Measurements from ENCODE around the gene L3MBTL2.
"Not testable (repeated sequence)": the region's sequence is repeated elsewhere in the genome, so short reads cannot be mapped to it uniquely, and the experiment has no call there.

The L3MBTL2 gene

DNA sequence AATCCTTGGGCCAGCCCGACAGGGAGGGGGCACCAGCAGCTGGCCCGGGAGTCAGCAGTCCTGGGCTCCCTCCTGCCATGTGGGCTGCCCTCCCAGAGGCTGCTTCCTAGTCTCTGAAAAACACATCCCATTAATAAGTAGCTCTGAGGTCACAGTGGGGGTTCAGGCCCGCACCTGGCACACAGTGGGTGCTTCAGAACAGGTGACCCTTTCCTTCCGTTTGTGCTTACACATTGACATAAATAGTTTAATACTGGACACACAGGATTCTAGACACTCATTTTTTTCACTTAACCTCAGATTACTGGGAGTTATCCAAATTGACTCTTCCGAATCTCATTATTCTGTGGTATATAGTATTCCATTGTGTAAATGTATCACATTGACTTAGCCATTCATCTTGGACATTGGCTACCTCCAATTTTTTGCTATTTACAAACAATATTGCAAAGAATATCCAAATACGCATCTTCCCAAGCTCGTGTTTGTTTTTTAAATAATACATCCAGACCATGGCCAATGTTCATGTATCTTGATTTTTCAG, 36.1 kb downstream of the L3MBTL2 start:
- no peak for DNase-seq (ENCODE audit: low spot score)

DNA sequence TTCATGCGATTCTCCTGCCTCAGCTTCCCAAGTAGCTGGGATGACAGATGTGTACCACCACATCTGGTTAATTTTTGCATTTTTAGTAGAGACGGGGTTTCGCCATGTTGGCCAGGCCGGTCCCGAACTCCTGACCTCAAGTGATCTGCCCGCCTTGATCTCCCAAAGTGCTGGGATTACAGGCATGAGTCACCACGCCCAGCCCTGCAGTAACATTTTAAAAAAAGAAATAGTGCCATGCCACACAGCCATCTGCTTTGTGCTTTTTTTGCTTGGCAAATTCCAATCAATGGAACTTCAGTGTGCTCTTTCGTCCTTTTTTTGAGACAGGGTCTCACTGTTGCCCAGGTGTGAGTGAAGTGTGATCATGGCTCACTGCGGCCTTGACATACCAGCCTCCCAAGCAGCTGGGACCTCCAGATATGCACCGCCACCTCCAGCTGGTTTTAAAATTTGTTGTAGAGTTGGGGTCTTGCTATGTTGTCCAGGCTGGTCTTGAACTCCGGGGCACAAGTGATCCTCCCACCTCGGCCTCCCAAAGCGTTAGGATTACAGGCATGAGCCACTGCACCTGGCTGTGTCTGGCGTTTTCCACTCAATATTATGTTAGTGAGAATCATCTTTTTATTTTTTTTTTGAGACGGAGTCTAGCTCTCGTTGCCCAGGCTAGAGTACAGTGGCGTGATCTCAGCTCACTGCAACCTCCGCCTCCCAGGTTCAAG, 37.4 kb downstream of the L3MBTL2 start:
- DNase-seq (ENCODE audit: low spot score), result no peak

DNA sequence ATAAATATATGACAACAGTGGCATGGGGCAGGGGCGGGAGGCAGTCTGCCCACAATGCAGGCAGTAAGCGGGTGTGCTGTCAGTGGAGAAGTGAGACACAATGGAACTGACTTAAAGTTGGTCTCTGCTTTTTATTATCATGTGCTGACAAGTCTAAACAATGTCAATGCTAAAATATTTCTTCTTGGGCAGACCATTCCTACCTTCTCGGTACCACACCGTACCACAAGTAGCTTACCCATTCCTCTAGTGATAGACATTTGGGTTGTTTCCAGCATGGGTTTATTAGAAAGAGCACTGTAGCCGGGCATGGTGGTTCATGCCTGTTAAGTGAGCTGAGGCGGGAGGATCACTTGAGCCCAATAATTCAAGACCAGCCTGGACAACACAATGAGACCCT, 38.2 kb downstream of the L3MBTL2 start:
- DNase-seq (ENCODE audit: low spot score), result no peak

DNA sequence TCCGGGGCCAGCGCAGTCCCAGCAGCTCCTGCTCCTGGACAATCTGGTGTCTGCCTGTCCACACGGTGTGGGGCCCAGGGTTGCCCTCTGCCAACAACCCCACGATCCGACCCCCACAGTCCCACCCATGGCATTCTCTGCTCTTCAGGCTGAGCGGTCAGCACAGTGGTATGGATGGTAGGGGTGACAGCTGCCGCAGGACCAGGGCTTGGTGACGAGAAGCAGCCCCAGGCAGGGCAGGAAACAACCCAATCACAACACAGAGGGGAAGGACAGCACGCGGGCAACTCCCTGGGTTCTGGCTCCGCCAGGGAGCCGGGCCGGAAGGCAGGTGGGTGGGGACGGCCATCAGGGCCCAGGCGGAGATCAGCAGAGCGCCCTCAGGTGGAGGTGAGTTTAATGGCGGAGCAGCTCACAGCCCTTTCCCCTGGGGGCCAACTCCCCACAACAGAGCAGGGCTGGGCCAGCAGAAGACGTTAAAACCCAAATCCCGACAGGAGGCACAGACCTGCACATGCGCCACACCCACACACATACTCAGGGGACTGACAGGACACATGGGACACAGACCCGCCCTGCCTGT, 40.9 kb downstream of the L3MBTL2 start:
- DNase-seq (ENCODE audit: low spot score), result no peak

DNA sequence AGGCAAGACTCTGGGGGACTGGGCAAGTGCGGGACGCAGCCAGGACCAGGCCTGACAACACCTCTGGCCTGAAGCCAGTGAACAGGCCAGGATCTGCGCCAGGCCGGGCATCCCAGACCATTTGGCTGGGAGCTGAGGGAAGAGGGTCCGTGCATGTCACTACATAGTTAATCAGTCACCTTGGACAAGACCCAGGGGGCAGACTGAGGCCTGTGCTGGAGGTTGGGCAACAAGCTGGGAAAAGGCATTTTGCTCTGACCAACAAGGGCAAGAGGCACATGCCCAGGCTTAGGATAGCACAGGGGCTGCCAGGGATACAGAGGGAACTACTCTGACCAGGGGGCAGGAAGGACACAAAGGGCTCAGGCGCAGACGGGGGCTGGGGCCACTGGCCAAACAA, 42.6 kb downstream of the L3MBTL2 start:
- no peak for DNase-seq (ENCODE audit: low spot score)

DNA sequence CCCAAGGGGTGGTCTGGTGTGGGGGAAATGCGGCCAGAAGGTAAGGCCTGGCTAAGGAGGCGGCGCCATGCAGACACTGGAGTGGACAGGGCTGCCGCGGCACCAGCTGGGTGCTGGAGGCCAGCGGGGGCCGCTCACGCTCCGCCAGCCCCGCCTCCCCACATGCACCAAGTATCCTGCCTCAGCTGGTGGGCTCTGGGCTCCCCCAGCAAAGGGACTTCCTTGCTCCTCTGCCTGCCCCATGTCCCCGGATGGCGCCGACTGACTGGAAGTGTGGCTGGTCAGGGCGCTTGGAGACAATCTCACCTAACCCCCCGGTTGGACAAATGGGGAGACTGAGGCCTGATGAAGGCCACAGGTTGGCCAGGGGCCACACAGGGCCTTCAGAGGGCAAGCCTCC, 43.2 kb downstream of the L3MBTL2 start:
- no peak for DNase-seq (ENCODE audit: low spot score)

DNA sequence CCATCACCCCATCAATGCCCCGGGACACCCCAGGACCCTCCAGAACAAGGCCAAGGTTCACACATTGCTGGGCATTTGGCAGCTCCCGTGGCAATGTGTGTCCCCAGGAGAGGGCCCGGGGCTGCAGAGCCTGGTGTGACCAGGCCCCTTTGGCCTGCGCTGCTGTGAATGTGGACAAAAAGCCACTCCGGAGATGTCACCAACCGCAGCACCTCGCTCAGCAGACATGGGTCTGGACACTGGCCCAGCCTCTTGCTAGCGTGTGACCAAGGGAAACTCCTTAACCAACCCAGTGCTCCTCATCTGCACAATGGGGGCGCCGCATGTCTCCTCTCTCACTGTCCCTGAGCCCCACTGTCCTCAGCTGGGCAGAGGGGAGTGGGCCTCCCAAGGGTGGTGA, 43.6 kb downstream of the L3MBTL2 start:
- DNase-seq (ENCODE audit: low spot score), result no peak

DNA sequence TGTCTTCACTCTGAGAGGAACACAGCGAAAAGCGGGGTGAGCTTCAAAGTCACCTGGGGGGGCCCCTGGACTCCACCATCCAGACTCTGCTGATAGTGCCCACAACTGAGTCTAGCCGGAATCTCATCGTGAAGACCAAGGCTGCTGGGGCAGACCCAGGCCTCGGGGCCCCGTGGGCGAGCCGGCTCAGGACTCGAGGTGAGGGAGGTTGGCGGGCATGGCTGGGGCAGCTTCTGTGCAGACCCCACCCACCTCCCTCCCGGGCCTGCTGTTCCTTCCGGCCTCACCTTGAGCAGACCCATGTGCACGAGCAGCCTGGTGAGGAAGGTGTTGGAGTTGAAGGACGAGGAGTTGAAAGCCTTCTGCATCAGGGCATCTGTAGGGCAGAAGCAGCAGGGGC, 44.3 kb downstream of the L3MBTL2 start:
- DNase-seq (ENCODE audit: low spot score), result no peak

DNA sequence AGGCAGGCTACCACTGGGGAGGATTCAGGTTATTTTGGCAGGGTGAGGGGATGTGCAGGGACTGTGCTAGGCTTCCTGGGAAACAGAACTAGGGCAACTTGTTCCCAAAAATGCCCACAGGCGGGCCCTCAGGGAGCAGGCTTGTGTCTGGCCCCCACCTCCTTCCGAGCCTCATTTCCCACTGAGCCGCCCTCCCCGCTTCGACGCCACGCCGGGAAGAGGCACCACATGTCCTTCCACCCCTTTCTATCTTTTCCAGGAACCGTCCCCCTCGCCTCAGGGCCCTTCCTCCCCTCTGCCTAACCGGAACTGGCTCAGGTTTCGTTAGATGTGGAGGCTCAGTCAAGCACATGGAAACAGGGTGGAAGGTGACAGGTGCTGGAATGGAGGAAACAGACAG, 45.0 kb downstream of the L3MBTL2 start:
- DNase-seq (ENCODE audit: low spot score), result no peak

DNA sequence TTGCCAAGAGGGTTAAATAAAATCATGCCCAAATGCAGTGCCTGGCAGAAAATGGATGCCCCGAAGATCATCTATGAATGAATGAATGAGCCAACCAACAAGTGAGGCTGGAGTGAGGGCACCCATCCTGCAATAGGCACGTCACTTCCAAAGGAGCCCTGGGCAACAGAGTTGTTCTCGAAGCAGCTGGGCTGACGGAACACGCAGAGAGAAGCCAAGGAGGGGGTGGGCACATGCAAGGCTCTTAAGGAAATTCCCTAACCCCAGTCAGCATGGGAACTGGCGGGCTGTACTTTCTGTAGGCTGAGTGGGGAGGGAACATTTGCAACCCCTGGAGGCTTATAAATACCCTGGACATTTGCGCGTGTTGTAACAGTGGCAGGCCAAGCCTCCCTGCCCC, 47.3 kb downstream of the L3MBTL2 start:
- DNase-seq (ENCODE audit: low spot score), result no peak

DNA sequence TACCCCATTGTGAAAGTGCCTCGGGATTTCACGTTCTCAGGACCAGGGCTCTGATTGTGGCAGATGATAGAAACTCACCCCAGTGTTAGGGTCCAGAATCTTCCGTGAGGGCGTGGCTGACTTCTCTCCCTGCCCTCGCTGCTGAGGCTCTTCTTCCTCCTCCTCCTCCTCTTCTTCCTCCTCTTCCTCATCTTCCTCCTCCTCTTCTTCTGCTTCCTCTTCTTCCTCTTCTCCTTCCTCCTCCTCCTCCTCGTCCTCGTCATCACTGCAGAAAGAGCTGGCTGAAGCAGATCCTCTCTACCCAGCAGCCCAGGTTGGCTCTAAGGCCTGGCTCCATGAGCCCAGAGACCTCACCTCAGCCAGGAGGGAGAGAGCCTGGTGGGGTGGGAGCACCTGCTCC, 49.1 kb downstream of the L3MBTL2 start:
- DNase-seq (ENCODE audit: low spot score), result no peak

DNA sequence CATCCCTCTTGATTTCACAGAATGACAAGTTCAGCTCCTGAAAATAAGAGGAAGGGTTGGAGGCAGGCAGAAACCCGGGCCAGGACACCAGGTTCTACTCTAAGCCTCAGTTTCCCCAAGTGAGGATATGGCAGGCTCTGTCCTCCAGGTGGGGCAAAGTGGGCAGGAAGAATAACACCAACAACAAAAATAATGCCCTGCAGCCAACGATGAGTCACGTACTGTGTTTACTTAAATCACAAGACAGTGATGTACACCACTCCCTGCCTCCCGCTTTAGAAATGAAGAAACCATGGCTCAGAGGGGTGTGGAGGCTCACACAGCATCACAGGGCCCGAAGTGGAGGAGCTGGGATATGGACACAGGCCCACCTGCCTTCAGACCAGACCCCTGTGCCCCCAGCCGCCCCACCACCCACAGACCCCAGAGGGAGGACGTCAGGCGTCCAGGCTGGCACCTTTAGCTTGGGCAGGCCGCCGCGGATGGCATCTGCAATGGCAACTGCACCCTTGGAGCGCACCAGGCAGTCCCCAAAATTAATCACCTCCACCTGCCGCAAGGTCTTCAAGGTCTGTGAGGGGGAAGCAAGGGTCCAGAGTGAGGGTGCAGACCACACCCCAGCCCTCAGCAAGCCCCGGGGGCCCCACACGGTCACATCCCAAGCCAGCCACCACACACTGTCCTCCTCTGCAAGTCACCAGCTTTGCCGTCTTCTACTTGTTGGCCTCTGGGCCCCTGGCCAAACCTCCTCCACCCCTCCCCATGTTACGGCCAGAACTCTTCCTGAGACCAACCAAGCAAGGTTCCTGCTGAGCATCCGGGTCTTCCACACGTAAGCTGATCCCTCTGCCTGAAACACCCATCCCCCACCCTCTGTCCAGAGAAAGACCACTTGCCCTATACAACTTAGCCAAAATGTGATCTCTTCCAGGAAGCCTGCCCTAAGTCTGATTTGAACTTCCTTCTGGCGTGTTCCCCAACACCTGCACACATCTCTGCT, 51.4 kb downstream of the L3MBTL2 start:
- DNase-seq (ENCODE audit: low spot score), result peak; percentile 60

DNA sequence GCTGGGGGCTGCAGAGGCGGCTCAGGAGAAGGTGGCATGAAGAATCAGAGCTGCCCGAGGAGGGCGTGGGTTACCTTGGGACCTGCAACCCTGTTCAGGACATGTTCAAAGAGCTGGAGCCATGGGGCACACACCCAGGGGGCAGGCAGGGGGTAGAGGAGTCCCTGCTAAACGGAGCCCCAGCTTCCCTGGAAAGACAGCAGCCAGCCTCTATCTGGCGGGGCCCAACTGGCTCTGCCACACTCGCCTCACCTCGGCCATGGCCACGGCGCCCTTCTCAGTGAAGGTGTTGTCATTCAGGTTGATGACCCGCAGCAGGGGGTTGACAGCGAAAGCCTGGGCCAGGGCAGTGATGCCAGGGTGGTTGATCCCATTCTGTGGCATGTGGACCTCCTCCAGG, 52.6 kb downstream of the L3MBTL2 start:
- no peak for DNase-seq (ENCODE audit: low spot score)

DNA sequence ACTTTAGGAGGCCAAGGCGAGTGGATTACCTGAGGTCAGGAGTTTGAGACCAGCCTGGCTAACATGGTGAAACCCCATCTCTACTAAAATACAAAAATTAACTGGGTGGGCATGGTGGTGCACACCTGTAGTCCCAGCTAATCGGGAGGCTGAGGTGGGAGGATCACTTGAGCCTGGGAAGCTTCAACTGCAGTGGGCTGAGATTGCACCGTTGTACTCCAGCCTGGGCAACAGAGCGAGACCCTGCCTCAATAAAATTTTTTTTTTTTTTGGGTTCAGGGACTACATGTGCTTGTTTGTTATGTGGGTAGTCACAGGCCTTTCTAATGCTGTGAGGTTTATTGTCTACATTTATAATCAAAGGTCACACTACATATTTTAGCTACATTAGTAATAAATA, 54.6 kb downstream of the L3MBTL2 start:
- not testable (repeated sequence) for DNase-seq (ENCODE audit: low spot score)

DNA sequence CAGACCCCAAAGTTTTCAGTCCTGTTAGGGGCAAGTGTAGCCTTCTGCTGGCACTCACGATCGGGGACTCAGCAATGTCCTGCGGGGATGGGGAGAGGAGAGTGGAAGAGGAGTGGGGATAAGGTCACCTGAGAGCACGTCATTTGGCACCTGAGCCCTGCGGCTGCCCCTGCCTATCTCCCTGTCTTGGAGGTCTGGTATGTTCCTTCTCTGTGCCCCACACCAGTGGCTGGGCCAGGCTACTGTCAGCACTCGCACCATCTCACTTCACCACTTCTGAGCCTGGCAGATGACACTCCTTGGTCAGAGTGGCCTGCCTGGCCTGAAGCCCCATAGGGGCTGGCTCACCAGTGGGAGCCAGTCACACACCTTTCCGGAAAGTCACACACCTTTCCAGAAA, 55.8 kb downstream of the L3MBTL2 start:
- DNase-seq (ENCODE audit: low spot score), result no peak

DNA sequence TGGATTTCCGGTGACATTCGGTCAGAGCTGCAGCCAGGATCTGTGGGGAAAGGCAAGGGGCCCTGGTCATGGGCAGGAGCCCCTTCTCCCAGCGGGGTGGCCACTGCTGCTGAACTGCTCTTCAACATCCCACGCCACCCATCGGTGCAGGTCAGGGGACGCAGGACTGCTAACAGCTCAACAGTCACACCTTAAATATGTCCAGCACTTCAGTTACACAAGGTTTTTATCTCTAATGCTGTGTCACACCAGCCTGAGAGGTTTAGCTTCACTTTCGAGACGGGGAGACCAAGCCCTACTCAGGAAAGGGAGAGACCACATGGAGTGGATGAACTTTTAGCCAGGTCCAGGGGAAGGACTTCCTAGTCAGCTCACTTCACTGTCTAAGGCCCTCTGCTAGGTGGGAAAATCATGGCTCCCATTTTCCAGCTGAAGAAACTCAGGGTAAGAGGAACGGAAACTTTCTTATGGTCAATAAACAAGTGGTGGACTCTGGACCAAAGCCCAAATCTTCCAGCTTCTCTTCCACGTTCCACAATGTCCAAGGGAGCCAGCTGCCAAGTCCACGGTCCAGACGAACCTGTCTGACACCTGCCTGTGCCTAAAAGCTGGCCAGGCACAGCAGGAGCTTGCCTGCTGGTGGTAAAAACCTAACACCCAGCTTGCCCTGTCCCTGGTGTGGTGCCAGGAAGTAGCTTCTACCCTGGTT, 56.6 kb downstream of the L3MBTL2 start:
- no peak for DNase-seq (ENCODE audit: low spot score)

DNA sequence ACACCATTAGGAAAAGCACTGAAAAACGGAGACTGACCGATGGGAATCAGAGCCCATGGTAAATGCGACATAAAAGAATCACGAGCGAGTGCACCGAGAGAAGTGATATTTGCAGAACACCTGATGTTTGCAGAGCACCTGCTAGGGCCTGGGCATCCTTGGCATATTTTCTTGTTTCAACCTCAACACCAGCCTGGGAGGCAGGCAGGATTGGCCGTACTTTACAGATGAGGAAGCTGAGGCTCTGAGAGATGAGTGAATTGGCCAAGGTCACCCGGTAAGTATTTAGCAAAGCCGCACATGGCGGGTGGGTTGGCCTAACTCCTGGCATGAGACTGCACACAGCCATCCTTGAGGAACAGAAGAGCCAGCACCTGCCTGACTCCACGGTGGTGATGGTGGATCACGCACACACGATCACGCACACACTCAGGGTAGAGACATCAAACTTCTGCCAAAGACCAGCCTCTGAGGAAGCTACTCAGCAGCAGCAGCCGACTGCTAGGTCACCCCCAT, 57.2 kb downstream of the L3MBTL2 start:
- no peak for DNase-seq (ENCODE audit: low spot score)

DNA sequence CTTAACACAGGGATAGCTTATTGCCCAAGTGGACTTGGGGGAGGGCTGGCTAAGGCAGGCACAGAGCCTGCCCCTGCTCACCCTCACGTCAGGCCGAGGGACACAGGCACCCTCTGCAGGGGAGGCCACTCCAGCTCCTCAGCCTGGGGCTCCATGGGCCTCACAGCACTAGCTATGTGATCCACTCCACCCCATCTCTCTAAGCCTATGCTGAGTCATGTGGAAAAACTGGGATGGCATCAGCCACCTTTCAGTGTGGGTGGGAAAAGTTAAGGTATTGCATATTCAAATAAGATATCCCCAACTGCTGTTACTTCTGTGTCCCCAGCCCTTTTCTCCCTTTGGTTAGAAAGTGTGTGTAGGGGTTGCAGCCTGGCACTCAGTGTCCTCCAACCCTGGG, 58.6 kb downstream of the L3MBTL2 start:
- DNase-seq (ENCODE audit: low spot score), result no peak

DNA sequence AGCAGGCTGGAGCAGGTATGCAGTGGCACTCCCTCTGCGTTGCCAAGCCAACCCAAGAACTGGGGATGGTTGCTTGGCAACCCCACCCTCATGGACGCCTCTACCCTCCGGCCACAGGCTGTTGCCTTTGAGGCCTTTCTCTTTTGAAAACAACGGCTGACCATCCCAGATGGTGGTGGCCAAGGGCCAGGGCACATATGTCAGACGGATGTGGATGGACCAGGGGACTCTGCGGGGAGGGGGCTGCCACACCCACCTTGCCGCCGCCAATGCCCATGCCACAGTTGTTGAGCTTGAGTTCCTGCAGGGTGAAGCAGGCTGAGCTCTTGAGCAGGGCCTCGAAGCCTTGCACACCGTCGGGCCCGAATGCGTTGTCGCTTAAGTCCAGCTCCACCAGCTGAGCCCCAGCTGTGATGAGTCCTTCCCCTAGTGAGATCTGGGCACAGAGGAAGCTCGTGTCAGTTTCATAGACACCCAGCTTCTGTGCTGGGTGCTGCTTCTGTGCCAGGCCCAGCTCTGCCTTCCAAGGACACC, 59.4 kb downstream of the L3MBTL2 start:
- no peak for DNase-seq (ENCODE audit: low spot score)

DNA sequence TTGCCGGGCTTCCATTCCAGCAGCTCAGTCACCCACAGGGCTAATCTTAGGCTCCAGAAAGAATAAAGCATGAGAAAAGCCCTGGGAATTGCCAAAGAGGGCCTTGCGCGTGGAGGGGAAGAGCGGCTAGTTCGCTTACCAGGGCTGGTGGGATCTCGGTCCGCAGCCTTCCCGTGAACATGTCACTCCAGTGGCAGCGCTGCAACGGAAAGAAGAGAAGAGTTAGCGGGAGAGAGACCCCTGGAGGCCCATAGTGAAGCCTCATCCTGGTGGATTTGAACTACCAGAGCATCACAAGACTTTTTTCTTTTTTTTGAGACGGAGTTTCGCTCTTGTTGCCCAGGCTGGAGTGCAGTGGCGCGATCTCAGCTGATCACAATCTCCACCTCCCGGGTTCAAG, 62.8 kb downstream of the L3MBTL2 start:
- DNase-seq (ENCODE audit: low spot score), result no peak

DNA sequence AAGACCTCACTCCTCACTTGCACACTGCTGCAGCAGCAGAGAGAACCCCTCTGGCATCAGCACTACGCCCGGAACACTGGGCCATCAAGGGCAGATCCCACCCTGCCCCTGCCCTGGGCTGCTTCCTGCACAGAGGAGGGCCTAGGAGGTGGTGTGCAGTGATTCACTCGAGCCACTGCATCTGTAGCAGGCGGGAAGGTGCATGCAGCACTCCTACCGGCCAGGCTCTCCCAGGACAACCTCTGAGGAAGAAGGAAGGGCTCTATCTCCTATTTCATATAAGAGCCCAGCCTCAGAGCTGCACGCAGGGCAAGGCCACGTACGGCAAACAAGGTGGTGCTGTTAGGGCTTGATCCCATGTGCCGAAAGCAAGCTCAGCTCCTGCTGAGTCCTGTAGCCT, 66.7 kb downstream of the L3MBTL2 start:
- no peak for DNase-seq (ENCODE audit: low spot score)

DNA sequence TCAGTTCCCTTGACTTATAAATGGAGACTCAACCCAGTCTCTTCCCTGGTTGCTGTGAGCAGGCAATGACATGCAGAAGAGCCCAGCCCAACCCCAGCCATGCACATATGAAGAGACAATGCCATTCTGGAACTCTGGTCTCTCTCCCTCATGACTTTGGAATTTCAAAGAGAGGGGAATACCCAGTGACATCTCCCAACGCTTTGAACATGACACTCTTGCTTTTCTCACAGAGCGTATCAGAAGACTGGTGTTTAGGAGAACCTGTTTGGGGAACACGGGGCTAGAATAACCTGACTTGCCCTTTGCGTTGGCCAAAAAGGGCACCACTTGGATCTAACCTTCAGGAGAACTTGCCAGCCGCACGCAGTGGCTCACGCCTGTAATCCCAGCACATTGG, 68.0 kb downstream of the L3MBTL2 start:
- no peak for DNase-seq (ENCODE audit: low spot score)

Measured in LoVo (cell line).